ENCODE results near the gene NR4A1. TPM values are rescaled to one million over a fixed set of nuclear protein-coding genes. Genes with fewer than 3 reads are reported as not detected.
A peak's percentile ranks its signal among the peaks of the same experiment; 100 is the strongest.

NR4A1 gene
- total RNA-seq, 4 donors from 2014 or later, result 390 to 1,252 (median 718) TPM

DNA sequence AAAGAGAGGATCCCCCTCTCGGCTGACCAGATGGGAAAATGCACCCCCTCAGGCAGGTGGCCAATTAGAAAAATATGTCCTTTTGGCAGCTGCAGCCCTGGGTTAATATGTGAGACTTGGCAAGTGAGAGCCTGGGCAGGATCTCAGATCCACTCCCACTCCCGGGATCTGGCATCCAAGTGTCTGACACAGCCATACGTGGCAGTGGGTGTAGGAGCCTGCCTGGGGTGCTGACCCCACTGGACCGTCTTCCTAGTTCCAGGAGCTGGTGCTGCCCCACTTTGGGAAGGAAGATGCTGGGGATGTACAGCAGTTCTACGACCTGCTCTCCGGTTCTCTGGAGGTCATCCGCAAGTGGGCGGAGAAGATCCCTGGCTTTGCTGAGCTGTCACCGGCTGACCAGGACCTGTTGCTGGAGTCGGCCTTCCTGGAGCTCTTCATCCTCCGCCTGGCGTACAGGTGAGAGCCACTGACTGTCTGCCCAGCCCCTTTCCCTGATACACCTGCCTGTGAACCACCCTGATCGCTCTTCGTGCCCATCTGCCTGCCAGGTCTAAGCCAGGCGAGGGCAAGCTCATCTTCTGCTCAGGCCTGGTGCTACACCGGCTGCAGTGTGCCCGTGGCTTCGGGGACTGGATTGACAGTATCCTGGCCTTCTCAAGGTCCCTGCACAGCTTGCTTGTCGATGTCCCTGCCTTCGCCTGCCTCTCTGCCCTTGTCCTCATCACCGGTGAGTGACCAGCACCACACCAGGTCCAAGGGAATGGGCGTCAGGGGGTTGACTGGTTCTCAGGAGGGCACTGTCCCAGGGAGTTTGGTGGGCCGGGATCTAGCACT lies 5.8 kb downstream of the NR4A1 start:
- Histone ChIP-seq H3K4me1 (peaks cover 0 to 69% (median 15%) of the 10 kb centered on the region in 4 donors), H3K9me3 (no peaks in the 10 kb centered on the region), H3K27me3 (no peaks in the 10 kb centered on the region), H3K4me3 (peak overlapping the region in 3 of 4 donors; percentile 13 to 76 (median 53)), H3K27ac (peak overlapping the region; percentile 67 to 100 (median 98)), H3K36me3 (peaks cover 2 to 67% (median 10%) of the 10 kb centered on the region in 3 donors)
- TF ChIP-seq, protein P1, sequence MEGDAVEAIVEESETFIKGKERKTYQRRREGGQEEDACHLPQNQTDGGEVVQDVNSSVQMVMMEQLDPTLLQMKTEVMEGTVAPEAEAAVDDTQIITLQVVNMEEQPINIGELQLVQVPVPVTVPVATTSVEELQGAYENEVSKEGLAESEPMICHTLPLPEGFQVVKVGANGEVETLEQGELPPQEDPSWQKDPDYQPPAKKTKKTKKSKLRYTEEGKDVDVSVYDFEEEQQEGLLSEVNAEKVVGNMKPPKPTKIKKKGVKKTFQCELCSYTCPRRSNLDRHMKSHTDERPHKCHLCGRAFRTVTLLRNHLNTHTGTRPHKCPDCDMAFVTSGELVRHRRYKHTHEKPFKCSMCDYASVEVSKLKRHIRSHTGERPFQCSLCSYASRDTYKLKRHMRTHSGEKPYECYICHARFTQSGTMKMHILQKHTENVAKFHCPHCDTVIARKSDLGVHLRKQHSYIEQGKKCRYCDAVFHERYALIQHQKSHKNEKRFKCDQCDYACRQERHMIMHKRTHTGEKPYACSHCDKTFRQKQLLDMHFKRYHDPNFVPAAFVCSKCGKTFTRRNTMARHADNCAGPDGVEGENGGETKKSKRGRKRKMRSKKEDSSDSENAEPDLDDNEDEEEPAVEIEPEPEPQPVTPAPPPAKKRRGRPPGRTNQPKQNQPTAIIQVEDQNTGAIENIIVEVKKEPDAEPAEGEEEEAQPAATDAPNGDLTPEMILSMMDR (IDR thresholded peaks at IDR 0.05), result no peak
- TF ChIP-seq EP300 (IDR thresholded peaks at IDR 0.05) (peak in 1 of 2 donors; percentile 90), POLR2A (IDR thresholded peaks at IDR 0.05) (peak in 1 of 2 donors; percentile 37)
- DNase-seq (ENCODE audit: low spot score in 2 of 2), result no peak
- WGBS, 2 donors, result 62 to 63% methylated on average over 23 of the region's 23 CpGs

DNA sequence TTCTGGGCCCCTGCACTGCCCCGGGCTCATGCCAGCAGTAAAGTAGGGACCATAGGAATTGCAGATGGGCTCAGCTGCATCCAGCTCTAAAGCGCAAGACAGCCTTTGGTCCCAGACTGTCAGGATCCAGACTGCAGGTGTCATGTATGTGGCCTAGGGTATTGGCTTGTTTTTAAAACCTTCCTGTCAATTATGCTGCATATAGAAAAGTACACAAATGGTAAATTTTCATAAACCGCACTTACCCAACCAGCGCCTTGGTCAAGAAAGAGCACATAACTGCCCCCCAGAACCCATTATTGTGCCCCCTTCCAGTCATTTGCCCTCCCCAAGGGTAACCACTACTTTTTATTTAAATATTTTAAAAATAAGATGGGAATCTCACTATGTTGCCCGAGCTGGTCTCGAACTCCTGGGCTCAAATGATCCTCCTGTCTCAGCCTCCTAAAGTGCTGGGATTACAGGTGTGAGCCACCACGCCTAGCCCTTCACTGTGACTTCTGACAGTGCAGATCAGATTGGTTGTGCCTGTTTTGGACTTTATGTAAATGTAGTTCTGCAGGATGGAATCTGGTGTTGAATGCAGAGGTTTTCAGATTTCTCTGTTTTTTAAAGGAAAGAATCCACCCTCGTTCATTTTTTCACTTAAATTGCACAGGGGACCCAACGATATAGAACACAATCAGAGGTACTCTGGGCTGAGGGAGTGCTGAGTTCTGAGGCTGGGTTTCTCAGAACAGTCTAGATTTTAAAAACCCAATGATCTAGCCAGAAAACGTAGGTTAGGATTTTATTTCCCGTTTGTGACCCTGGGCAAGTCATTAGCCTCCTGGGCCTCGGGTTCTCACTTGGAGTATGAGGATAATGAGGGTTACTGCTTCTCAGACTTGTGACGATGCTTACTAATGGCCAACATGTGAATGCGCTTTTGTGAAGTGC lies 6.7 kb downstream of the NR4A1 start:
- Histone ChIP-seq H3K4me1 (peaks cover 0 to 78% (median 24%) of the 10 kb centered on the region in 4 donors), H3K27ac (peak overlapping the region; percentile 67 to 100 (median 98)), H3K36me3 (peaks cover 2 to 67% (median 10%) of the 10 kb centered on the region in 3 donors), H3K4me3 (peak overlapping the region in 2 of 4 donors; percentile 13 to 76), H3K27me3 (no peaks in the 10 kb centered on the region), H3K9me3 (no peaks in the 10 kb centered on the region)
- no peak for DNase-seq (ENCODE audit: low spot score in 2 of 2)
- 65 to 73% methylated on average over 14 of the region's 14 CpGs for WGBS, 2 donors
- TF ChIP-seq POLR2A (IDR thresholded peaks at IDR 0.05) (no peak), EP300 (IDR thresholded peaks at IDR 0.05) (no peak)
- TF ChIP-seq, protein P1 (IDR thresholded peaks at IDR 0.05), result no peak

DNA sequence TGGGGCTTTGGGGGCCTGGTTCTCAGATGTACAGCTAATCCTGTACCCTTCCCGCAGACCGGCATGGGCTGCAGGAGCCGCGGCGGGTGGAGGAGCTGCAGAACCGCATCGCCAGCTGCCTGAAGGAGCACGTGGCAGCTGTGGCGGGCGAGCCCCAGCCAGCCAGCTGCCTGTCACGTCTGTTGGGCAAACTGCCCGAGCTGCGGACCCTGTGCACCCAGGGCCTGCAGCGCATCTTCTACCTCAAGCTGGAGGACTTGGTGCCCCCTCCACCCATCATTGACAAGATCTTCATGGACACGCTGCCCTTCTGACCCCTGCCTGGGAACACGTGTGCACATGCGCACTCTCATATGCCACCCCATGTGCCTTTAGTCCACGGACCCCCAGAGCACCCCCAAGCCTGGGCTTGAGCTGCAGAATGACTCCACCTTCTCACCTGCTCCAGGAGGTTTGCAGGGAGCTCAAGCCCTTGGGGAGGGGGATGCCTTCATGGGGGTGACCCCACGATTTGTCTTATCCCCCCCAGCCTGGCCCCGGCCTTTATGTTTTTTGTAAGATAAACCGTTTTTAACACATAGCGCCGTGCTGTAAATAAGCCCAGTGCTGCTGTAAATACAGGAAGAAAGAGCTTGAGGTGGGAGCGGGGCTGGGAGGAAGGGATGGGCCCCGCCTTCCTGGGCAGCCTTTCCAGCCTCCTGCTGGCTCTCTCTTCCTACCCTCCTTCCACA lies 7.6 kb downstream of the NR4A1 start:
- 37 to 57% methylated on average over 13 to 23 of the region's 25 CpGs for WGBS, 2 donors
- Histone ChIP-seq H3K27me3 (no peaks in the 10 kb centered on the region), H3K4me3 (peak overlapping the region in 1 of 4 donors; percentile 5), H3K9me3 (no peaks in the 10 kb centered on the region), H3K4me1 (peaks cover 0 to 87% (median 33%) of the 10 kb centered on the region in 4 donors), H3K27ac (peak overlapping the region; percentile 67 to 100 (median 98)), H3K36me3 (peaks cover 2 to 62% (median 10%) of the 10 kb centered on the region in 3 donors)
- peak in 1 of 2 donors; percentile 43 for TF ChIP-seq POLR2A (IDR thresholded peaks at IDR 0.05)
- peak in 1 of 2 donors; percentile 89 for TF ChIP-seq EP300 (IDR thresholded peaks at IDR 0.05)
- TF ChIP-seq, protein P1 (IDR thresholded peaks at IDR 0.05), result no peak
- no peak for DNase-seq (ENCODE audit: low spot score in 2 of 2)

DNA sequence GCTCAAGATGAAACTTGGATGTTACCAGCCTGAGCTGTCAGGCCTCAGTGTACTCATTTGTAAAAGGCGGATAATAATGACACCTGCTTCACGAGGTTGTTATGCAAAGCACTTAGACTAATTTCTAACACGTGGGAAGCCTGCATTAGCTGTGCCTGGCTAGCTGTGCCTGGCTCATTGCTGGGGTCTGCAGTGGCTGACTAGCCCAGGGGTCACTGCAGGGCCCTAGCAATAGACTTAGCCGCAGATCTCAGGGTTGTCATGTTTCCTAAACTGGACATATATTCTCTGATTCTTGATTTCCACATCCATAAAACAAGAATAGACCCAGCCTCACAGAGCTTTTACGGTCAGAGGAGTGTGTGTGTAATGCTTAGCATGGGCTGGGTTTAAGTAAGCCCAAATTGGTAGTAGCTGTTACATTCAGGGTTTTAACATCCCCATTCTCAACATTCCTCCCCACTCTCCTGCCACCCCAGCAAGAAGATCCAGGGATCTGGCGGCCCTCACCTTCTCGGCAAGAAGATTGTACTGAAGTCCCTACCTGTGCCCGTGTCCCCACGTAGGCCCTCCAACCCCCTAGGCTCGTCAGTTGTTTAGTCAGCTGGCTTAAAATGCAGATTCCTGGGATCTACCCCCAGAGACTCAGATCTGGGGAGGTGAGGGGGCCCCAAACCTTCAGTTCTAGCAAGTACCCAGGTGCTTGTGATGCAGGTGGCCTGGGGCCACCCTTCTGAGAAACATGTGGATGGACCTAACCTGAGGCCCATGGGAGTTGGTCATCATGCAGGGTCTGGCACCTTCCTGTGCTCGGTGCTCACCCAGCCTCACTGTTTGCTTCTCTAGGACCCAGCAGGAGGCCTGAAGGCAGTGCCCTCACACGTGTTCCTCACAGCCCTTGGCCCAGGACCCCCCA lies 8.6 kb downstream of the NR4A1 start:
- Histone ChIP-seq H3K36me3 (peaks cover 2 to 52% (median 10%) of the 10 kb centered on the region in 3 donors), H3K4me3 (no peak overlapping the region), H3K4me1 (peaks cover 0 to 88% (median 35%) of the 10 kb centered on the region in 4 donors), H3K27ac (peak overlapping the region; percentile 82 to 99 (median 95)), H3K27me3 (no peaks in the 10 kb centered on the region), H3K9me3 (no peaks in the 10 kb centered on the region)
- no peak for DNase-seq (ENCODE audit: low spot score in 2 of 2)
- TF ChIP-seq EP300 (IDR thresholded peaks at IDR 0.05), result peak in 1 of 2 donors; percentile 58
- TF ChIP-seq POLR2A (IDR thresholded peaks at IDR 0.05), result no peak
- TF ChIP-seq, protein P1 (IDR thresholded peaks at IDR 0.05), result no peak
- WGBS, 2 donors, result 63 to 74% methylated on average over 11 to 12 of the region's 12 CpGs
